CD4-positive, CD25-positive, alpha-beta regulatory T cell (primary cell): ENCODE measurements around the gene HHIP. TPM values are rescaled to one million over a fixed set of nuclear protein-coding genes. Genes with fewer than 3 reads are reported as not detected.

Experiments used
- ATAC-seq, 2 donors: fragments of 150-1000 bp; cut with Tn5 transposase; one replicate each; pipeline ENCODE4 v1.10.0; 2021; ENCODE audit warnings: low read depth in 2 of 2, moderate number of reproducible peaks in 2 of 2, moderate library complexity in 1 of 2
- DNase-seq, 3 donors: peaks; one replicate each; pipeline versions ENCODE4 v3.0.0 to v3.0.0-alpha.2; 2012 to 2022; ENCODE audit warnings: mixed read lengths in 1 of 3
- H3K27ac ChIP-seq: one replicate; pipeline ENCODE4 v1.7.0; 2013; ENCODE audit warnings: mild to moderate bottlenecking, low read length; ENCODE audit not compliant: insufficient read depth, poor library complexity, severe bottlenecking
- H3K27me3 ChIP-seq: one replicate; pipeline ENCODE4 v1.7.0; 2013; ENCODE audit warnings: low read length; ENCODE audit not compliant: control insufficient read depth, insufficient read depth
- H3K36me3 ChIP-seq: one replicate; pipeline ENCODE4 v1.7.0; 2013; ENCODE audit warnings: mild to moderate bottlenecking, low read length, moderate library complexity; ENCODE audit not compliant: control insufficient read depth, insufficient read depth
- H3K4me1 ChIP-seq: 2 replicates; pipeline ENCODE4 v1.7.0; 2013; ENCODE audit warnings: mild to moderate bottlenecking, low read length; ENCODE audit not compliant: insufficient read depth, control insufficient read depth, poor library complexity, severe bottlenecking
- H3K4me3 ChIP-seq: one replicate; pipeline ENCODE4 v1.7.0; 2013; ENCODE audit warnings: low read depth, mild to moderate bottlenecking, low read length, moderate library complexity
- H3K9me3 ChIP-seq, 2 experiments: 1 replicate in 1 of 2; 2 replicates in 1 of 2; pipeline ENCODE4 v1.7.0; 2013; ENCODE audit warnings: low read length in 2 of 2, mild to moderate bottlenecking in 1 of 2, moderate library complexity in 1 of 2; ENCODE audit not compliant: control insufficient read depth in 2 of 2
- H3K27ac Mint-ChIP-seq, 3 donors: one replicate each; pipeline ENCODE4 v1.8.0; 2020 to 2022; ENCODE audit warnings: mild to moderate bottlenecking in 3 of 3, mixed read lengths in 3 of 3, moderate library complexity in 2 of 3
- H3K27me3 Mint-ChIP-seq: one replicate; pipeline ENCODE4 v1.8.0; 2022; ENCODE audit warnings: mild to moderate bottlenecking, mixed read lengths
- H3K36me3 Mint-ChIP-seq: one replicate; pipeline ENCODE4 v1.8.0; 2020; ENCODE audit warnings: mixed read lengths
- H3K4me1 Mint-ChIP-seq, 4 donors: one replicate each; pipeline ENCODE4 v1.8.0; 2020 to 2022; ENCODE audit warnings: mixed read lengths in 4 of 4, mild to moderate bottlenecking in 1 of 4
- H3K4me3 Mint-ChIP-seq, 4 donors: one replicate each; pipeline ENCODE4 v1.8.0; 2020 to 2022; ENCODE audit warnings: mild to moderate bottlenecking in 4 of 4, mixed read lengths in 4 of 4, moderate library complexity in 3 of 4
- H3K9me3 Mint-ChIP-seq, 7 donors: one replicate each; pipeline ENCODE4 v1.8.0; 2020 to 2022; ENCODE audit warnings: mixed read lengths in 7 of 7, mild to moderate bottlenecking in 3 of 7, moderate library complexity in 2 of 7
- polyA plus RNA-seq, 4 donors: library from polyadenylated mRNA; unstranded; fragments of 300-500 nt; fragmentation: Illumina TruSeq; gene quantifications; one replicate each; pipeline ENCODE4 v1.2.3, GENCODE V29; 2021
- total RNA-seq: library from RNA; stranded (reverse); gene quantifications from one replicate; pipeline ENCODE4 v1.2.3, GENCODE V29; 2022

HHIP gene
- total and polyA plus RNA-seq, 5 donors from 2014 or later = not detected

DNA sequence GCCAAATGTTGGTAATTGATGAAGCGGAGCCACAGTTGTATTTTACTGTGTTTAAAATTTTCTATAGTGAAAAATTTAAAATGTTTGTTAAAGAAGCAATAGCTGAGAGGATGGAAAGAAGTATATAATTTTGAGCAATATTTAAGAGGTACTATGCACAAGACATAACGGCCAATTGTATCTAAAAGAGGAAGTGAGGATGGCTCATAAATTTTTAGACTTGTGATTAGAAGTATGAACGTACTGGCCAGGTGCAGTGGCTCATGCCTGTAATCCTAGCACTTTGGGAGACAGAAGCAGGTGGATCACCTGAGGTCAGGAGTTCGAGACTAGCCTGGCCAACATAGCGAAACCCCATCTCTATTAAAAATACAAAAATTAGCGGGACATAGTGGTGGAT lies 12.7 kb upstream of the HHIP start:
- no peak for DNase-seq
- Histone ChIP-seq H3K9me3 (no peaks in the 10 kb centered on the region), H3K4me1 (no peaks in the 10 kb centered on the region), H3K27ac (no peak overlapping the region), H3K27me3 (no peaks in the 10 kb centered on the region), H3K36me3 (no peaks in the 10 kb centered on the region), H3K4me3 (no peak overlapping the region)
- Mint-ChIP-seq H3K9me3 (peaks cover 0 to 3% (median 0%) of the 10 kb centered on the region in 7 donors), H3K36me3 (no peaks in the 10 kb centered on the region), H3K27me3 (no peaks in the 10 kb centered on the region), H3K27ac (no peak overlapping the region), H3K4me1 (peaks cover 0 to 6% (median 0%) of the 10 kb centered on the region in 4 donors), H3K4me3 (no peak overlapping the region)
- no peak for ATAC-seq

DNA sequence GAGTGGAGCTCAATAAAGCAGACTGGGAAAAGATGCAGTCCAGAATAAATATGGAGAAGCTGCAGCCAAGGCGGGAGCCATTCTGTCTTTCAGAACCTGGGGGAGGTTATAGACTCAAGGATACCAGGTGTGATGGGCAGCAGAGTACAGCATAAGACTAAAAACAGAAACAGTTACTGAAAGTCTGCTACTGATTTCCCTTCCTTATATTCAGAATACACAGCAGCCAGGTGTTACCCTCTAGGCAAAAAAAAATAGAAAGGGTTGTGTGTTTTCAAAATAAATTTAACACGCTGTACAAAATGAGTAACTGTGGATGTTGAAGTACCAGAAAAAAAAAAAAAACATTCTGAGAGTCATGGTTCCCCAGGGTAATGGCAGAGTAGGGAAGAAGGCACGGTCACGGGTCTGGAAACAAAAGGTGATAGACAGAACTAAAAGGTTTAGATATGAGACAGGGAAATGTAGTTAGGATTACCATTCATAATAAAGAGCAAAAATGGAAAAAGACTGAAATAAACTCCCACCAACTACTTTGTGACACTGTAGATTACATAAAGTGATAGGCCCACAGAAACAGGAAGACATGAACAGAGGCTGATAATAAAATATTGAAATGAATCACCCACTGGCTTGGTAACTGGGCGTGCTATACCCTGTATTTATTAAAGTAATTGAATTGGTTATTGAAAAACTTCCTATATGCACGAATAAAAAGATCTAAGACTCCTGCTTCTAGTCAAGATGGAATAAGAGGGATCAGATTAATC lies 10.8 kb upstream of the HHIP start:
- Histone ChIP-seq H3K4me1 (no peaks in the 10 kb centered on the region), H3K27me3 (no peaks in the 10 kb centered on the region), H3K27ac (no peak overlapping the region), H3K4me3 (no peak overlapping the region), H3K9me3 (no peaks in the 10 kb centered on the region), H3K36me3 (no peaks in the 10 kb centered on the region)
- Mint-ChIP-seq H3K9me3 (peaks cover 0 to 5% (median 0%) of the 10 kb centered on the region in 7 donors), H3K27ac (no peak overlapping the region), H3K4me1 (peaks cover 0 to 10% (median 0%) of the 10 kb centered on the region in 4 donors), H3K27me3 (no peaks in the 10 kb centered on the region), H3K4me3 (no peak overlapping the region), H3K36me3 (no peaks in the 10 kb centered on the region)
- DNase-seq (no peak), ATAC-seq (no peak)

DNA sequence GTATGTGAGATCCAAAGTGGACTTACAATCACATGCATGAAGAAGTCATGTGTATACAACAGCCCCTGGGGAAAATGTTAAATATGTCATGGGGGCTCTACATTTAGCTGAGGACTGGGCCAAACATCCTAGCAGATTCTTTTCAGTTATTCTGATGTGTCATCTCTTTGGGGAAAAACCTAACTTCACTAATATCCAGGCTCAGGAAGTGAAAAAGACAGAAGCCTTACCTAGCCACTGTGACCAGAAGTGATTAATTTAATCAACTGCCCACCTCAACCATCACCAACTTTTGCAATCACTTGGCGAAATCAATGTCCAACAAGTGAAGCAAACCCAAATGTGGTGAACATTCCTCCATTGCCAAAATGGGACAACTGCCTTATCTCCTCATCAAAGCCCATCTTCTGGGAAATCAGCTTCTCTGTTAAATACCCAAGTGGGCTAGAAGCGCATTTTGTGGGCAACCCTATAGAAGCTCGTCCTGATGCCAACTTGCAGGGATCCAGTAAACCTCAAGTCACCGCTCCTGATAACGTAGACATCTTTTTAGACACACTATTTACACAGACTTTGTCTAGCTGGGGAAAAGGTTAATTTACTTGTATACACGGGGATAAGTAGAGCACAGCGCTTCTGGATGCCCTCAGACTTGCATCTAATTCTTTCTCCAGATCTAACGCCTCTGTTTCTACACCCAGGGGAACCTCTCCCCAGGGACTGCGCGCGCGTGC lies 1.4 kb upstream of the HHIP start:
- H3K27me3 ChIP-seq = peaks cover 18% of the 10 kb centered on the region
- ATAC-seq (no peak), DNase-seq (no peak)
- H3K4me1 ChIP-seq = peaks cover 16% of the 10 kb centered on the region
- H3K4me3 ChIP-seq = no peak overlapping the region
- H3K27ac Mint-ChIP-seq = no peak overlapping the region
- H3K4me1 Mint-ChIP-seq = peaks cover 11 to 18% (median 15%) of the 10 kb centered on the region in 4 donors
- no peaks in the 10 kb centered on the region for H3K9me3 ChIP-seq
- no peaks in the 10 kb centered on the region for H3K36me3 ChIP-seq
- peaks cover 43% of the 10 kb centered on the region for H3K27me3 Mint-ChIP-seq
- H3K36me3 Mint-ChIP-seq = no peaks in the 10 kb centered on the region
- H3K9me3 Mint-ChIP-seq = peaks cover 0 to 7% (median 0%) of the 10 kb centered on the region in 7 donors
- H3K27ac ChIP-seq = no peak overlapping the region
- H3K4me3 Mint-ChIP-seq = peak overlapping the region in 1 of 4 donors; percentile 51

DNA sequence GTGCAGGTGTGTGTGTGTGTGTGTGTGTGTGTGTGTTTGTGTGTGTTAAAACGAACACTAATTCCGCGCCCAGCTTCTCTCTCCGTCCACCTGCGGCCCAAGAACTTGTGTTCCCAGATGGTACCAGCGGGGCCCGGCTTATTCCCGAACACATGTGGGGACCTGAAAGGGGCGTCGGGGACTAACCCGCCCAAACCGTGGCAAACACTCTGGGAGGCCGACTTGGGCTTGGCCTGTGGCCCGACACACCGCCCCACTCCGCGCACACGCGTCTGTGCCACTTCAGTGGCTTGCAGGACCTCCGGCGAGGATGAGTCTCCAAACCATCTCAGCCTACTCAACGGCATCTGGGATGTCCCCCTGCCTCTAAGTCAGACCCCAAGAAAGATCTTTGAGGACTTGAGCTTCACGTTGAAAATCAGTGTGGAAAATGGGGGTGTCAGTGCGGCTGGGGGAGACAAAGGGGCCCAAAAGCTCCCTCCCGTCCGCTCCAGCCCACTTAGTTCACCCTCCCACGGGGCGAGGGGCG lies 790 bp upstream of the HHIP start:
- no peak for ATAC-seq

DNA sequence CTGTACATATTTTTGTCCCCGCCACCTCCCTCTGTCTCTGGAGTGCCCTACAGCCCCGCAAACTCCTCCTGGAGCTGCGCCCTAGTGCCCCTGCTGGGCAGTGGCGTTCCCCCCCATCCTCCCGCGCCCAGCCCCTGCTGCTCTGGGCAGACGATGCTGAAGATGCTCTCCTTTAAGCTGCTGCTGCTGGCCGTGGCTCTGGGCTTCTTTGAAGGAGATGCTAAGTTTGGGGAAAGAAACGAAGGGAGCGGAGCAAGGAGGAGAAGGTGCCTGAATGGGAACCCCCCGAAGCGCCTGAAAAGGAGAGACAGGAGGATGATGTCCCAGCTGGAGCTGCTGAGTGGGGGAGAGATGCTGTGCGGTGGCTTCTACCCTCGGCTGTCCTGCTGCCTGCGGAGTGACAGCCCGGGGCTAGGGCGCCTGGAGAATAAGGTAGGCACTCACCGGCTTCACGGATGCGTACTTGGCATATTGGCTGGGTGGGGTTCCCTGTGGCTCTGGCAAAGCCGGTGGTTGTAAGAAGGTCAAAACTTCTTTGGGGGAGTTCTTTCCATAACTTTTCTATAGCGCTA lies 653 bp downstream of the HHIP start:
- Mint-ChIP-seq H3K36me3 (no peaks in the 10 kb centered on the region), H3K27me3 (peaks cover 46% of the 10 kb centered on the region), H3K9me3 (peaks cover 0 to 5% (median 0%) of the 10 kb centered on the region in 7 donors), H3K27ac (peak overlapping the region in 1 of 3 donors; percentile 1), H3K4me3 (peak overlapping the region in 3 of 4 donors; percentile 65 to 71 (median 68)), H3K4me1 (peaks cover 11 to 18% (median 15%) of the 10 kb centered on the region in 4 donors)
- DNase-seq (peak in 1 of 3 donors; percentile 7), ATAC-seq (no peak)
- Histone ChIP-seq H3K27me3 (peaks cover 23% of the 10 kb centered on the region), H3K36me3 (no peaks in the 10 kb centered on the region), H3K27ac (no peak overlapping the region), H3K4me1 (peaks cover 16% of the 10 kb centered on the region), H3K4me3 (no peak overlapping the region), H3K9me3 (no peaks in the 10 kb centered on the region)

More for the DNA sequence above, 790 bp upstream of the HHIP start:
- DNase-seq = no peak
- Mint-ChIP-seq H3K4me3 (no peak overlapping the region), H3K27ac (peak overlapping the region in 1 of 3 donors; percentile 20), H3K9me3 (peaks cover 0 to 5% (median 0%) of the 10 kb centered on the region in 7 donors), H3K27me3 (peaks cover 46% of the 10 kb centered on the region), H3K4me1 (peaks cover 11 to 18% (median 15%) of the 10 kb centered on the region in 4 donors), H3K36me3 (no peaks in the 10 kb centered on the region)
- Histone ChIP-seq H3K36me3 (no peaks in the 10 kb centered on the region), H3K4me1 (peaks cover 16% of the 10 kb centered on the region), H3K27ac (no peak overlapping the region), H3K4me3 (no peak overlapping the region), H3K27me3 (peaks cover 23% of the 10 kb centered on the region), H3K9me3 (no peaks in the 10 kb centered on the region)

DNA sequence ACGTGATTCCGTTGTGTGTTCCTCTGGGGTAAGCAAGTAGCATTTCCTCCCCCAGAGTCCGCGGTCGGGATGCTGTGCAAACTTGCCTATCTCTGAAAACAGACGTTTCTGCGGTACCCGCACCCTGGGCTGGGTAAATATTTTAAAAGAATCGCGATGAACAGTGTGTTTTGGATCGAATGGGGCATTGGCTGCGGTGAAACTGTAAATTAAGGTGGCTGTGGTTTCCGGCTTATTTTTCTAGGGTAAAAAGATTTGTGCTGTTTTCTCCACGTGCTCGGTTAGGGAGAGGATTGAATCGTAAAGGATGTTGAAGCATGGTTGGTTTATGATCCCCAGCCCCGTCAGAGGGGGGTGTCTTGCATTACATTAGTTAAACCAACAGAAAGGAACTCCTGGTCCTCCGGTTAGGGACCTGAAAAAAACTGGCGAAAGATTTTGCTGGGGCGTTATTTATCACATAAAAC lies 1.2 kb downstream of the HHIP start:
- no peaks in the 10 kb centered on the region for H3K36me3 Mint-ChIP-seq
- H3K27ac Mint-ChIP-seq = no peak overlapping the region
- DNase-seq (peak in 1 of 3 donors; percentile 28), ATAC-seq (no peak)
- H3K9me3 Mint-ChIP-seq = peaks cover 0 to 5% (median 0%) of the 10 kb centered on the region in 7 donors
- H3K27ac ChIP-seq = no peak overlapping the region
- H3K4me3 ChIP-seq = no peak overlapping the region
- H3K4me3 Mint-ChIP-seq = peak overlapping the region in 2 of 4 donors; percentile 14 to 58
- H3K27me3 Mint-ChIP-seq = peaks cover 46% of the 10 kb centered on the region
- H3K27me3 ChIP-seq = peaks cover 23% of the 10 kb centered on the region
- H3K4me1 Mint-ChIP-seq = peaks cover 11 to 18% (median 15%) of the 10 kb centered on the region in 4 donors
- no peaks in the 10 kb centered on the region for H3K36me3 ChIP-seq
- H3K4me1 ChIP-seq = peaks cover 16% of the 10 kb centered on the region
- H3K9me3 ChIP-seq = no peaks in the 10 kb centered on the region

DNA sequence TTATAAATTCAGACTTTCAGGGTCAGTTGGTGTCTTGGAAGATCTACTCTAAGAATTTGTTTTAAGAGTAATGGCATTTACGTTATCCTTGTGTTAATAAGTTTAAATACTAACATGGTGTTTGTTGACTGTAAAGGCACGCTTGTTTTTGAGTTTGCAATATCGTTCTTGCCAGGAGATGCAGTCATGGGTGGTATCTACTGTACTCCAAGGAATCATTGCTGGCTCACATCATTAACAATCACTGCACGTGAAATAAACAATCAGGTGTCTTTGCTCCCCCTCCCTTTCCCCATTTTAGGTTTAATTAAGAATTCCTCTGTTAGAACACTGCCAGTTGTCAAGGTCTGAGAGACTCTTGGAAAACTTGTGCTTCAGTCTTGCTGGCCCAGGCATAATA lies 1.6 kb downstream of the HHIP start:
- Histone ChIP-seq H3K27ac (no peak overlapping the region), H3K27me3 (peaks cover 23% of the 10 kb centered on the region), H3K9me3 (no peaks in the 10 kb centered on the region), H3K4me1 (peaks cover 16% of the 10 kb centered on the region), H3K4me3 (no peak overlapping the region), H3K36me3 (no peaks in the 10 kb centered on the region)
- peaks cover 0 to 5% (median 0%) of the 10 kb centered on the region in 7 donors for H3K9me3 Mint-ChIP-seq
- H3K4me1 Mint-ChIP-seq = peaks cover 11 to 18% (median 15%) of the 10 kb centered on the region in 4 donors
- ATAC-seq (no peak), DNase-seq (no peak)
- peaks cover 46% of the 10 kb centered on the region for H3K27me3 Mint-ChIP-seq
- H3K27ac Mint-ChIP-seq = no peak overlapping the region
- peak overlapping the region in 1 of 4 donors; percentile 14 for H3K4me3 Mint-ChIP-seq
- H3K36me3 Mint-ChIP-seq = no peaks in the 10 kb centered on the region
